SK-N-SH (cell line): ENCODE measurements around the gene A4GALT. TPM values are rescaled to one million over a fixed set of nuclear protein-coding genes. Genes with fewer than 3 reads are reported as not detected.

Experiments used
- CTCF ChIA-PET: fragments of 300-600, 350-600 bp; formaldehyde crosslinking; extraction: SDS; loops from one replicate; lab custom pipeline; 2021; lab: Yijun Ruan, JAX
- POLR2A ChIA-PET: fragments of 350-600 bp; sonication (Branson Sonifier 250); formaldehyde crosslinking; extraction: SDS; loops from one replicate; lab custom pipeline; 2020; ENCODE audit warnings: antibody characterized with exemption, inconsistent platforms; lab: Yijun Ruan, JAX
- DNase-seq: peaks from one replicate; pipeline ENCODE4 v3.0.0; 2012
- H2AFZ ChIP-seq: fragments of 200-600 bp; sonication (generic); 2 replicates; pipeline ENCODE4 v1.8.1; 2016; ENCODE audit warnings: antibody characterized with exemption, mild to moderate bottlenecking, low read depth
- H3F3A ChIP-seq: fragments of 200-600 bp; sonication (generic); replicated peaks from 2 replicates; pipeline ENCODE3; 2016; ENCODE audit warnings: antibody characterized with exemption, mild to moderate bottlenecking; ENCODE audit not compliant: insufficient read depth
- H3K27ac ChIP-seq, 2 experiments: fragments of 200-500 bp in 1 of 2; fragments of 200-600 bp in 1 of 2; sonication (Bioruptor generic) in 1 of 2; sonication (generic), shearing (Covaris generic) in 1 of 2; 2 replicates each; pipeline versions ENCODE4 v1.5.1 to v1.6.1; 2014 to 2016; ENCODE audit warnings: low read depth in 2 of 2, inconsistent platforms in 1 of 2, low read length in 1 of 2, mild to moderate bottlenecking in 1 of 2, mixed read lengths in 1 of 2
- H3K27me3 ChIP-seq: fragments of 200-600 bp; sonication (generic), shearing (Covaris generic); 2 replicates; pipeline ENCODE4 v1.6.1; 2016; ENCODE audit warnings: mixed run types; ENCODE audit not compliant: insufficient read depth
- H3K36me3 ChIP-seq, 2 experiments: fragments of 200-500 bp in 1 of 2; fragments of 200-600 bp in 1 of 2; sonication (Bioruptor generic) in 1 of 2; sonication (generic) in 1 of 2; replicated peaks in 1 of 2; 2 replicates each; pipeline versions ENCODE3 to v1.5.1; 2014 to 2016; ENCODE audit warnings: low read length in 1 of 2, mild to moderate bottlenecking in 1 of 2; ENCODE audit not compliant: insufficient read depth in 2 of 2, control insufficient read depth in 1 of 2
- H3K4me1 ChIP-seq, 2 experiments: fragments of 200-500 bp in 1 of 2; fragments of 200-600 bp in 1 of 2; sonication (Bioruptor generic) in 1 of 2; sonication (generic), shearing (Covaris generic) in 1 of 2; 2 replicates each; pipeline versions ENCODE4 v1.5.1 to v1.6.1; 2014 to 2016; ENCODE audit warnings: low read depth in 1 of 2, low read length in 1 of 2, mixed run types in 1 of 2; ENCODE audit not compliant: insufficient read depth in 2 of 2, control insufficient read depth in 1 of 2
- H3K4me2 ChIP-seq: fragments of 200-600 bp; sonication (generic), shearing (Covaris generic); 2 replicates; pipeline ENCODE4 v1.6.1; 2017; ENCODE audit warnings: mixed run types
- H3K4me3 ChIP-seq, 2 experiments: fragments of 200-500 bp in 1 of 2; fragments of 200-600 bp in 1 of 2; sonication (Bioruptor generic) in 1 of 2; sonication (generic), shearing (Covaris generic) in 1 of 2; 2 replicates each; pipeline versions ENCODE4 v1.5.1 to v1.8.1; 2014 to 2016; ENCODE audit warnings: low read depth in 2 of 2, inconsistent platforms in 1 of 2, low read length in 1 of 2, mild to moderate bottlenecking in 1 of 2, mixed read lengths in 1 of 2, moderate library complexity in 1 of 2
- H3K79me2 ChIP-seq: fragments of 200-600 bp; sonication (generic); 2 replicates; pipeline ENCODE4 v1.8.1; 2017; ENCODE audit warnings: mild to moderate bottlenecking; ENCODE audit not compliant: insufficient read depth
- H3K9ac ChIP-seq: fragments of 200-600 bp; sonication (generic); 2 replicates; pipeline ENCODE4 v1.6.1; 2017; ENCODE audit warnings: mixed run types
- H3K9me2 ChIP-seq: fragments of 200-600 bp; sonication (generic); 2 replicates; pipeline ENCODE4 v1.6.1; 2017; ENCODE audit warnings: mixed run types
- H3K9me3 ChIP-seq: fragments of 200-600 bp; sonication (generic); 2 replicates; pipeline ENCODE4 v1.6.1; 2017; ENCODE audit warnings: mixed run types, mild to moderate bottlenecking, moderate library complexity
- H4K20me1 ChIP-seq: fragments of 200-600 bp; sonication (generic); 2 replicates; pipeline ENCODE4 v1.6.1; 2017; ENCODE audit warnings: mild to moderate bottlenecking, mixed run types; ENCODE audit not compliant: insufficient read depth
- CHD2 ChIP-seq: fragments of 150-350 bp; IDR thresholded peaks from 2 replicates; pipeline ENCODE4 v1.6.1; 2018; ENCODE audit warnings: low read length; ENCODE audit not compliant: partially characterized antibody
- FOSL2 ChIP-seq: IDR thresholded peaks from 2 replicates; pipeline ENCODE4 v1.4.0; 2012; ENCODE audit warnings: low read depth, mild to moderate bottlenecking, moderate library complexity, borderline replicate concordance
- FOXJ3 ChIP-seq: sonication (generic); formaldehyde crosslinking; IDR thresholded peaks from 2 replicates; pipeline ENCODE4 v1.5.1; 2020; ENCODE audit warnings: mild to moderate bottlenecking, missing genetic modification reagents
- GABPA ChIP-seq: IDR thresholded peaks from 2 replicates; pipeline ENCODE4 v1.4.0; 2012; ENCODE audit warnings: low read depth, mild to moderate bottlenecking
- MEF2A ChIP-seq: IDR thresholded peaks from 2 replicates; pipeline ENCODE4 v1.4.0; 2012; ENCODE audit warnings: low read depth, borderline replicate concordance
- POLR2AphosphoS5 ChIP-seq: IDR thresholded peaks from 2 replicates; pipeline ENCODE4 v1.6.1; 2012; ENCODE audit warnings: low read depth, low read length
- RAD21 ChIP-seq: IDR thresholded peaks from 2 replicates; pipeline ENCODE4 v1.6.1; 2012; ENCODE audit warnings: mild to moderate bottlenecking, low read length
- RCOR1 ChIP-seq: fragments of 150-350 bp; IDR thresholded peaks from 2 replicates; pipeline ENCODE4 v1.6.1; 2017; ENCODE audit warnings: antibody characterized with exemption, low read length
- TCF12 ChIP-seq: IDR thresholded peaks from 2 replicates; pipeline ENCODE4 v1.4.0; 2012
- WGBS: methylation state at CpG from one replicate; pipeline ENCODE4 v1.1.6; 2017; ENCODE audit warnings: low lambda C conversion rate; 5-methylcytosine and 5-hydroxymethylcytosine counted together
- polyA plus RNA-seq, 3 experiments: library from polyadenylated mRNA; depleted of rRNA; stranded (reverse); fragments of >200 nt; gene quantifications; 2 replicates each; pipeline ENCODE4 v1.2.3, GENCODE V29; 2012
- TF ChIP-seq, protein P1 (sequence below): IDR thresholded peaks from 2 replicates; pipeline ENCODE4 v1.6.1; 2012; ENCODE audit warnings: mild to moderate bottlenecking, low read depth, low read length, moderate library complexity
- TF ChIP-seq, protein P2 (sequence below): IDR thresholded peaks from 2 replicates; pipeline ENCODE4 v1.4.0; 2012; ENCODE audit warnings: low read depth
- TF ChIP-seq, protein P3 (sequence below): IDR thresholded peaks from 2 replicates; pipeline ENCODE4; 2012
- TF ChIP-seq, protein P4 (sequence below): fragments of 200-600 bp; sonication (generic); IDR thresholded peaks from 2 replicates; pipeline ENCODE4 v1.6.1; 2017; ENCODE audit warnings: antibody characterized with exemption, mild to moderate bottlenecking, moderate library complexity
- TF ChIP-seq, protein P5 (sequence below): IDR thresholded peaks from 2 replicates; pipeline ENCODE4 v1.4.0; 2012; ENCODE audit warnings: low read depth, borderline replicate concordance
- TF ChIP-seq, protein P6 (sequence below): fragments of 150-350 bp; IDR thresholded peaks from 2 replicates; pipeline ENCODE4 v1.6.1; 2017; ENCODE audit warnings: antibody characterized with exemption, low read length, low read depth, borderline replicate concordance

A4GALT gene
- polyA plus RNA-seq, 1 of the 3 experiments (the other 2 are of a cell fraction), result 9.5 TPM

DNA sequence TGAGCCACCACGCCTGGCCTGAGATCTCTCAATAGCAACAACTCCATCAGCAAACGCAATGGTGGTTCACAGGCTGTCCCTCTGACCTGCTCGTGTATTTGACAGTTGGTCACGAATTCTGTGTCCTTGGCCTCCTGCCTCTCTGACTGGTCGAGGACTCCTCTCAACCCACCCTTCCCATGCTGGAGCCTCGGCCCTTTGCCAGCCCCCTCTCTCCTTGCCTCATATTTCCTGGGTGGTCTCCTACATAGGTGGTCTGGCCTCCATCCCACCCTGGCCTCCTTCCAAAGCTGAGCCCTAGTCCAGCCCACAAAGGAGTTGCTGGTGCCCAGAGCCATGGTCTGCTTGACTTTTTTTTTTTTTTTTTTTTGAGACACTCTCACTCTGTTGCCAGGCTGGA is 11.4 kb upstream of the A4GALT start (continued):
- TF ChIP-seq, protein P1, sequence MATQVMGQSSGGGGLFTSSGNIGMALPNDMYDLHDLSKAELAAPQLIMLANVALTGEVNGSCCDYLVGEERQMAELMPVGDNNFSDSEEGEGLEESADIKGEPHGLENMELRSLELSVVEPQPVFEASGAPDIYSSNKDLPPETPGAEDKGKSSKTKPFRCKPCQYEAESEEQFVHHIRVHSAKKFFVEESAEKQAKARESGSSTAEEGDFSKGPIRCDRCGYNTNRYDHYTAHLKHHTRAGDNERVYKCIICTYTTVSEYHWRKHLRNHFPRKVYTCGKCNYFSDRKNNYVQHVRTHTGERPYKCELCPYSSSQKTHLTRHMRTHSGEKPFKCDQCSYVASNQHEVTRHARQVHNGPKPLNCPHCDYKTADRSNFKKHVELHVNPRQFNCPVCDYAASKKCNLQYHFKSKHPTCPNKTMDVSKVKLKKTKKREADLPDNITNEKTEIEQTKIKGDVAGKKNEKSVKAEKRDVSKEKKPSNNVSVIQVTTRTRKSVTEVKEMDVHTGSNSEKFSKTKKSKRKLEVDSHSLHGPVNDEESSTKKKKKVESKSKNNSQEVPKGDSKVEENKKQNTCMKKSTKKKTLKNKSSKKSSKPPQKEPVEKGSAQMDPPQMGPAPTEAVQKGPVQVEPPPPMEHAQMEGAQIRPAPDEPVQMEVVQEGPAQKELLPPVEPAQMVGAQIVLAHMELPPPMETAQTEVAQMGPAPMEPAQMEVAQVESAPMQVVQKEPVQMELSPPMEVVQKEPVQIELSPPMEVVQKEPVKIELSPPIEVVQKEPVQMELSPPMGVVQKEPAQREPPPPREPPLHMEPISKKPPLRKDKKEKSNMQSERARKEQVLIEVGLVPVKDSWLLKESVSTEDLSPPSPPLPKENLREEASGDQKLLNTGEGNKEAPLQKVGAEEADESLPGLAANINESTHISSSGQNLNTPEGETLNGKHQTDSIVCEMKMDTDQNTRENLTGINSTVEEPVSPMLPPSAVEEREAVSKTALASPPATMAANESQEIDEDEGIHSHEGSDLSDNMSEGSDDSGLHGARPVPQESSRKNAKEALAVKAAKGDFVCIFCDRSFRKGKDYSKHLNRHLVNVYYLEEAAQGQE, result no peak
- TF ChIP-seq MEF2A, result no peak

DNA sequence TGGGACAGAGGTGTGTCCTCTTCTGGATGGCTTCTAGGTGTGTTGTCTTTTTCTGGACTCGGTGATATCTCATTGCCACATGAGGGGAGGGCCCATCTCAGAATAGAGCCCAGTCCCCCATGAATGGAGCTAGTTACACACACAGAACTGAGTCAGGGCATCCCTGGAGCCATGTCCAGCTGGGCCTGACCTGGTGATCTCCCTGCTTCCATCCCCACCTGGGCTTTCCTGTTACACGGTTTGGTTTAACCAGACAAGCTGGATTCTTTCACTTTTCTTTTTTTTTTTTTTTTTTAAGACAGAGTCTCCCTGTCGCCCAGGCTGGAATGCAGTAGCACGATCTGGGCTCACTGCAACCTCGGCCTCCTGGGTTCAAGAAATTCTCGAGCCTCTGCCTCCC is 6.1 kb upstream of the A4GALT start:
- no peak overlapping the region for H3K4me2 ChIP-seq
- no peaks in the 10 kb centered on the region for H3K36me3 ChIP-seq
- no peak for TF ChIP-seq GABPA
- no peak for TF ChIP-seq CHD2
- TF ChIP-seq POLR2AphosphoS5, result no peak
- no peak overlapping the region for H3K4me3 ChIP-seq
- ChIA-PET POLR2A (no interaction called here), CTCF (no interaction called here)
- no peaks in the 10 kb centered on the region for H3K9me2 ChIP-seq
- no peaks in the 10 kb centered on the region for H3F3A ChIP-seq
- no peaks in the 10 kb centered on the region for H3K9me3 ChIP-seq
- H4K20me1 ChIP-seq, result no peaks in the 10 kb centered on the region
- H3K79me2 ChIP-seq, result no peaks in the 10 kb centered on the region
- 91% methylated on average over 6 of the region's 6 CpGs for whole genome bisulfite sequencing
- H3K27me3 ChIP-seq, result no peaks in the 10 kb centered on the region
- H3K9ac ChIP-seq, result no peak overlapping the region
- no peaks in the 10 kb centered on the region for H3K4me1 ChIP-seq
- no peak overlapping the region for H3K27ac ChIP-seq
- H2AFZ ChIP-seq, result no peak overlapping the region
- DNase-seq, result no peak

DNA sequence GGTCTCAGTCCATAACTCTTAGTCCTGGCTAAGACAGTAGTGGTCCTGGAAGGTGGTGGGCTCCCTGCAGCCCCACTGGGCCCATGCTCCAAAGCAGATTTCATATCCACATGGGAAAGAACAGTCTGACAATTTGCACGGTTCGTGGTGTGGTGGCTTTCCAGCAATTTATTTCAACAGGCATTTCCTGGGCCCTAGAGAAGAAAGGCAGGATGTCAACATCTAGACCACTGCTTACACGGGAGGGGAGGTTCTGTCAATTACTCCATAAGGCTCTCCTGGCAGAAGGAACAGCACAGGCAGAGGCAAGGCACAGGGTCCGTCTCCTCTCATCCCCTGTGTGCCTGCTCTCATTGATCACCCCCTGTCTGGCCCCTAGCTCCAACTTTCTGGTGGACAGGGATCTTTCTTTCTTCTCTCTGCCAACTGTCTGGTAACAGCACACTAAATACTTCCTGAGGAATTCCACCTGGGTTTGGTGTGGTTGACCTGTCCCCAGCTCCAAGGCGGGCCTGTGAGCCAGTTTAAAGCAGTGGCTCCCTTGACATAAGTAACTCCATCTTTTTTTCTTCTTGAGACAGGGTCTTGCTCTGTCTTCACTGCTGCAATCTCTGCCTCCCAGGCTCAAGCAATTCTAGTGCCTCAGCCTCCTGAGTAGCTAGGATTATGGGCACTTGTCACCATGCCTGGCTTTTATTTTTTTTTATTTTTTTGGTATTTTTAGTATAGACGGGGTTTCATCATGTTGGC is 5.1 kb upstream of the A4GALT start:
- H3K27me3 ChIP-seq, result no peaks in the 10 kb centered on the region
- no peak overlapping the region for H3K27ac ChIP-seq
- no peak for DNase-seq
- H2AFZ ChIP-seq, result no peak overlapping the region
- H3K9me2 ChIP-seq, result no peaks in the 10 kb centered on the region
- no peaks in the 10 kb centered on the region; a peak in 1 of 4 replicates for H3K4me1 ChIP-seq
- WGBS, result 79% methylated on average over 4 of the region's 6 CpGs
- ChIA-PET POLR2A (no interaction called here), CTCF (no interaction called here)
- H3K9me3 ChIP-seq, result no peaks in the 10 kb centered on the region
- no peaks in the 10 kb centered on the region for H3K36me3 ChIP-seq
- H4K20me1 ChIP-seq, result no peaks in the 10 kb centered on the region
- no peak overlapping the region for H3K4me2 ChIP-seq
- H3K79me2 ChIP-seq, result no peaks in the 10 kb centered on the region
- H3K4me3 ChIP-seq, result no peak overlapping the region
- no peak overlapping the region for H3K9ac ChIP-seq
- H3F3A ChIP-seq, result no peaks in the 10 kb centered on the region
- TF ChIP-seq, protein P2, sequence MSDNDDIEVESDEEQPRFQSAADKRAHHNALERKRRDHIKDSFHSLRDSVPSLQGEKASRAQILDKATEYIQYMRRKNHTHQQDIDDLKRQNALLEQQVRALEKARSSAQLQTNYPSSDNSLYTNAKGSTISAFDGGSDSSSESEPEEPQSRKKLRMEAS, result no peak
- TF ChIP-seq, protein P3, sequence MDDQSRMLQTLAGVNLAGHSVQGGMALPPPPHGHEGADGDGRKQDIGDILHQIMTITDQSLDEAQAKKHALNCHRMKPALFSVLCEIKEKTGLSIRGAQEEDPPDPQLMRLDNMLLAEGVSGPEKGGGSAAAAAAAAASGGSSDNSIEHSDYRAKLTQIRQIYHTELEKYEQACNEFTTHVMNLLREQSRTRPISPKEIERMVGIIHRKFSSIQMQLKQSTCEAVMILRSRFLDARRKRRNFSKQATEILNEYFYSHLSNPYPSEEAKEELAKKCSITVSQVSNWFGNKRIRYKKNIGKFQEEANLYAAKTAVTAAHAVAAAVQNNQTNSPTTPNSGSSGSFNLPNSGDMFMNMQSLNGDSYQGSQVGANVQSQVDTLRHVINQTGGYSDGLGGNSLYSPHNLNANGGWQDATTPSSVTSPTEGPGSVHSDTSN, result no peak
- no peak for TF ChIP-seq RAD21
- TF ChIP-seq FOXJ3 (CRISPR knock-in tag), result no peak
- TF ChIP-seq, protein P4, sequence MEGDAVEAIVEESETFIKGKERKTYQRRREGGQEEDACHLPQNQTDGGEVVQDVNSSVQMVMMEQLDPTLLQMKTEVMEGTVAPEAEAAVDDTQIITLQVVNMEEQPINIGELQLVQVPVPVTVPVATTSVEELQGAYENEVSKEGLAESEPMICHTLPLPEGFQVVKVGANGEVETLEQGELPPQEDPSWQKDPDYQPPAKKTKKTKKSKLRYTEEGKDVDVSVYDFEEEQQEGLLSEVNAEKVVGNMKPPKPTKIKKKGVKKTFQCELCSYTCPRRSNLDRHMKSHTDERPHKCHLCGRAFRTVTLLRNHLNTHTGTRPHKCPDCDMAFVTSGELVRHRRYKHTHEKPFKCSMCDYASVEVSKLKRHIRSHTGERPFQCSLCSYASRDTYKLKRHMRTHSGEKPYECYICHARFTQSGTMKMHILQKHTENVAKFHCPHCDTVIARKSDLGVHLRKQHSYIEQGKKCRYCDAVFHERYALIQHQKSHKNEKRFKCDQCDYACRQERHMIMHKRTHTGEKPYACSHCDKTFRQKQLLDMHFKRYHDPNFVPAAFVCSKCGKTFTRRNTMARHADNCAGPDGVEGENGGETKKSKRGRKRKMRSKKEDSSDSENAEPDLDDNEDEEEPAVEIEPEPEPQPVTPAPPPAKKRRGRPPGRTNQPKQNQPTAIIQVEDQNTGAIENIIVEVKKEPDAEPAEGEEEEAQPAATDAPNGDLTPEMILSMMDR, result no peak
- TF ChIP-seq, protein P5, sequence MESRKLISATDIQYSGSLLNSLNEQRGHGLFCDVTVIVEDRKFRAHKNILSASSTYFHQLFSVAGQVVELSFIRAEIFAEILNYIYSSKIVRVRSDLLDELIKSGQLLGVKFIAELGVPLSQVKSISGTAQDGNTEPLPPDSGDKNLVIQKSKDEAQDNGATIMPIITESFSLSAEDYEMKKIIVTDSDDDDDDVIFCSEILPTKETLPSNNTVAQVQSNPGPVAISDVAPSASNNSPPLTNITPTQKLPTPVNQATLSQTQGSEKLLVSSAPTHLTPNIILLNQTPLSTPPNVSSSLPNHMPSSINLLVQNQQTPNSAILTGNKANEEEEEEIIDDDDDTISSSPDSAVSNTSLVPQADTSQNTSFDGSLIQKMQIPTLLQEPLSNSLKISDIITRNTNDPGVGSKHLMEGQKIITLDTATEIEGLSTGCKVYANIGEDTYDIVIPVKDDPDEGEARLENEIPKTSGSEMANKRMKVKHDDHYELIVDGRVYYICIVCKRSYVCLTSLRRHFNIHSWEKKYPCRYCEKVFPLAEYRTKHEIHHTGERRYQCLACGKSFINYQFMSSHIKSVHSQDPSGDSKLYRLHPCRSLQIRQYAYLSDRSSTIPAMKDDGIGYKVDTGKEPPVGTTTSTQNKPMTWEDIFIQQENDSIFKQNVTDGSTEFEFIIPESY, result no peak
- TF ChIP-seq TCF12, result no peak
- TF ChIP-seq MEF2A, result no peak
- TF ChIP-seq, protein P6, sequence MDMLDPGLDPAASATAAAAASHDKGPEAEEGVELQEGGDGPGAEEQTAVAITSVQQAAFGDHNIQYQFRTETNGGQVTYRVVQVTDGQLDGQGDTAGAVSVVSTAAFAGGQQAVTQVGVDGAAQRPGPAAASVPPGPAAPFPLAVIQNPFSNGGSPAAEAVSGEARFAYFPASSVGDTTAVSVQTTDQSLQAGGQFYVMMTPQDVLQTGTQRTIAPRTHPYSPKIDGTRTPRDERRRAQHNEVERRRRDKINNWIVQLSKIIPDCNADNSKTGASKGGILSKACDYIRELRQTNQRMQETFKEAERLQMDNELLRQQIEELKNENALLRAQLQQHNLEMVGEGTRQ, result no peak
- no peak for TF ChIP-seq RCOR1
- TF ChIP-seq FOSL2, result no peak
